Urinary bladder (tissue), 4 donors: ENCODE results near the gene SPP1. TPM values are rescaled to one million over a fixed set of nuclear protein-coding genes. Genes with fewer than 3 reads are reported as not detected.
A peak's percentile ranks its signal among the peaks of the same experiment; 100 is the strongest.
"Not testable (repeated sequence)": the region's sequence is repeated elsewhere in the genome, so short reads cannot be mapped to it uniquely, and the experiment has no call there.

Experiments
- DNase-seq: peaks from one replicate; pipeline ENCODE4 v3.0.0-alpha.2; 2015; ENCODE audit errors: extremely low spot score
- H3K27ac ChIP-seq: one replicate; pipeline ENCODE4 v1.5.1; 2013; ENCODE audit warnings: low read depth, mild to moderate bottlenecking, moderate library complexity
- H3K36me3 ChIP-seq: one replicate; pipeline ENCODE4 v1.6.1; 2013; ENCODE audit warnings: mild to moderate bottlenecking, moderate library complexity; ENCODE audit not compliant: insufficient read depth
- H3K4me1 ChIP-seq: one replicate; pipeline ENCODE4 v1.6.1; 2013; ENCODE audit warnings: mild to moderate bottlenecking, moderate library complexity; ENCODE audit not compliant: insufficient read depth
- H3K4me3 ChIP-seq: one replicate; pipeline ENCODE4 v1.5.1; 2013; ENCODE audit warnings: low read depth, low read length
- WGBS: extraction: QIAGEN DNeasy Blood & Tissue Kit; methylation state at CpG from one replicate; pipeline ENCODE4 v1.1.7; 2013; 5-methylcytosine and 5-hydroxymethylcytosine counted together
- polyA plus RNA-seq: library from polyadenylated mRNA; stranded (reverse); fragments of 200-250 nt; gene quantifications from one replicate; pipeline ENCODE4 v1.2.3, GENCODE V29; 2013
- total RNA-seq: library from RNA; depleted of rRNA; stranded (reverse); fragments of >200 nt; gene quantifications from one replicate; pipeline ENCODE4 v1.2.3, GENCODE V29; 2014
- donor health status: healthy with polysubstance abuse.
- donor health status: healthy.

Gene SPP1
- total and polyA plus RNA-seq, 2 donors = 20.6 to 76.1 TPM

DNA sequence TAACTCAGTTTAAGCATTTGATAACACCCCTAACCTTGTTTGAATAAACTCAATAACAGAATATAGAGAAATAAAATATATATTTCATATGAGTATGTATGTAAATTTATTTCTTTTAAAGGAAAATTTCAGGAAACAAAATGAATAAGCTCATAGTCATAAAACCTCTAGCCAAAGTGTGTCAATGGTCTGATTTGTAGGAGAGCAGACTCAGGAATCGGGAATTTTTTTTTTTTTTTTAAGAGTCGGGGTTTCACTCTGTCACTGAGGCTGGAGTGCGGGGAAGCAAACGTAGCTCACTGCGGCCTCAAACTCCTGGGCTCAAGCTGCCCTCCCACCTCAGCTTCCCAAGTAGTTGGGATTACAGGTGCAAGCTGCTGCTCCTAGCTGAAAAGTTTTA, 34.4 kb downstream of the SPP1 start:
- 77% methylated on average over 5 of the region's 5 CpGs for WGBS
- H3K4me3 ChIP-seq = no peak overlapping the region
- H3K4me1 ChIP-seq = no peaks in the 10 kb centered on the region
- no peak overlapping the region for H3K27ac ChIP-seq
- H3K36me3 ChIP-seq = no peaks in the 10 kb centered on the region
- no peak for DNase-seq

DNA sequence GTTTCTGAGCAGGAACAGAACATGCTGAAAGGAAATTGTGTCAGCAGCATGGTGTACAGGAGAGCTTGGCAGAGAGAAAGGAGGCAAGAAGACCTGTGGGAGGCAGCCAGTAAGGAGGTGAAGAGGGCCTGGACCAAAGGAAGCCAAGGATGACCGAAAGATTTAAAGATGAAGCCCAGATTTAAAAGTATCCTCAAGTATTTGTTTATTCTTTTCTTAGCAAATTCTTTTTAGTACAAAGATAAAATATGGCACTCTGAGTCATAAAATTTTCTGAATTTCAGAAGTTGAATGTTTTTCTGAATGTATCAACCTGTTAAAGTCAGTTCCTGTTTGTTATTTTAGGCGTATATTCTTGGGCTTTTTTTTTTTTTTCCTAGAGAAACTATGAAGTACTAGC, 35.5 kb downstream of the SPP1 start:
- no peak overlapping the region for H3K27ac ChIP-seq

DNA sequence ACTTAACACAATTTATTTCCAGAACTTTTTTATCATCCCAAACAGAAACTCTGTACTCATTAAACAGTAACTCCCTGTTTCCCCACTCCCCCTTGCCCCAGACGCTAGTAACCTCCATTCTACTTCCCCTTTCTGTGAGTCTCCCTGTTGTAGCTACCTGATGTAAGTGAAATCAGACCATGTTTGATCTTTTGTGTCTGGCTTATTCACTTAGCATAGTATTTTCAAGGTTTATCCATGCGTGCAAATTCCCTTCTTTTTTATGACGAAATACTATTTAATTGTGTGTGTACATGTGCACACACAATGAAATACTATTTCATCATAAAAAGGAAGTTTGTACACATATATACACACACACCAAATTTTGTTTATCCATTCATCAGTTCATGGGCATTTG, 37.1 kb downstream of the SPP1 start:
- H3K36me3 ChIP-seq = no peaks in the 10 kb centered on the region
- WGBS = 83% methylated on average over 3 of the region's 3 CpGs
- no peaks in the 10 kb centered on the region for H3K4me1 ChIP-seq
- DNase-seq = no peak
- H3K4me3 ChIP-seq = no peak overlapping the region
- H3K27ac ChIP-seq = no peak overlapping the region

More for the DNA sequence above, 35.5 kb downstream of the SPP1 start:
- WGBS = 55% methylated on average over 2 of the region's 2 CpGs
- Histone ChIP-seq H3K36me3 (no peaks in the 10 kb centered on the region), H3K4me1 (no peaks in the 10 kb centered on the region), H3K4me3 (no peak overlapping the region)
- DNase-seq = no peak

DNA sequence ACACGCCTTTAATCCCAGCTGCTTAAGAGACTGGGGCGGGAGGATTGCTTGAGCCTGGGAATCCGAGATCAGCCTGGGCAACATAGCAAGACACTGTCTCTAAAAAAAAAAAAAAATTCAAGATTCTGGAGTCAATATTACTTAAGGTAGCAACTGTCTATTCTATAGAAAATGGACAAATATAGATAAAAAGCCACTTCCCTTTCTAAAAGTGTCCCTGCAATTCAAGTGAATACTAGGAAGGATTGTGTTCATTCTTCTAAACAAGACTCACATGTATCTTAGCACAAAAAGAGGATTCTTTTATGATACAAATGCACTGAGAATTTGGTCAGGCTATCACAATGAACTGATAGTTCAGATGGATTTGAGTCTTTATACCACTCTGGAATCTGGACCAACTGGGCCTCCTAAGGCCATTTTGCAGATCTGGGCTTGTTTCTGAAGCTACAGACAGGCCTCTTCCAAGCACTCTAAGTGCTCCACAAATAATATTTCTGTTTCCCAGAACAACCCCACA, 38.9 kb downstream of the SPP1 start:
- DNase-seq = no peak
- no peaks in the 10 kb centered on the region for H3K36me3 ChIP-seq
- 88% methylated on average over 3 of the region's 3 CpGs for WGBS
- H3K27ac ChIP-seq = no peak overlapping the region
- H3K4me1 ChIP-seq = no peaks in the 10 kb centered on the region
- no peak overlapping the region for H3K4me3 ChIP-seq

DNA sequence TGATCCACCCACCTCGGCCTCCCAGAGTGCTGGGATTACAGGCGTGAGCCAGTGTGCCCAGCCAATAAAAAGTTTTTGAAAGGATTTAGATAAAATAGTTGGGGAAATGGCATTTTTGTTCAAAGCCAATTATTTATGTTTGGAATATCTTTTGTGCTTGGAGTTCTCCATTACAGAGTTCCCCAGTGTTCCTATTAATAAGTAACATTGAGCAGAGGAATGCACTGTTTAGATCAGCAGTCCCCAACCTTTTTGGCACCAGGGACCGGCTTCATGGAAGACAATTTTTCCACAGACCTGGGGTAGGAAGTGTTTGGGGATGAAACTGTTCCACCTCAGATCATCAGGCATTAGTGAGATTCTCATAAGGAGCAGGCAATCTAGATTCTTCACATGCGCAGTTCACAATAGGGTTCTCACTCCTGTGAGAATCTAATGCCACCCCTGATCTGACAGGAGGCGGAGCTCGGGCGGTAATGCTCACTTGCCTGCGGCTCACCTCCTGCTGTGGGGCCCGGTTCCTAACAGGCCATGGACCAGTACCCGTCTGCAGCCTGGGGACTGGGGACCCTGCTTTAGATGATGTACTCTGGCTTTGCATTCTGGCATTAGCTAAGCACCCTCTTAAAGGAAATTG, 40.3 kb downstream of the SPP1 start:
- Histone ChIP-seq H3K27ac (no peak overlapping the region), H3K4me1 (no peaks in the 10 kb centered on the region), H3K36me3 (no peaks in the 10 kb centered on the region), H3K4me3 (no peak overlapping the region)
- 77% methylated on average over 10 of the region's 10 CpGs for WGBS
- DNase-seq = no peak

DNA sequence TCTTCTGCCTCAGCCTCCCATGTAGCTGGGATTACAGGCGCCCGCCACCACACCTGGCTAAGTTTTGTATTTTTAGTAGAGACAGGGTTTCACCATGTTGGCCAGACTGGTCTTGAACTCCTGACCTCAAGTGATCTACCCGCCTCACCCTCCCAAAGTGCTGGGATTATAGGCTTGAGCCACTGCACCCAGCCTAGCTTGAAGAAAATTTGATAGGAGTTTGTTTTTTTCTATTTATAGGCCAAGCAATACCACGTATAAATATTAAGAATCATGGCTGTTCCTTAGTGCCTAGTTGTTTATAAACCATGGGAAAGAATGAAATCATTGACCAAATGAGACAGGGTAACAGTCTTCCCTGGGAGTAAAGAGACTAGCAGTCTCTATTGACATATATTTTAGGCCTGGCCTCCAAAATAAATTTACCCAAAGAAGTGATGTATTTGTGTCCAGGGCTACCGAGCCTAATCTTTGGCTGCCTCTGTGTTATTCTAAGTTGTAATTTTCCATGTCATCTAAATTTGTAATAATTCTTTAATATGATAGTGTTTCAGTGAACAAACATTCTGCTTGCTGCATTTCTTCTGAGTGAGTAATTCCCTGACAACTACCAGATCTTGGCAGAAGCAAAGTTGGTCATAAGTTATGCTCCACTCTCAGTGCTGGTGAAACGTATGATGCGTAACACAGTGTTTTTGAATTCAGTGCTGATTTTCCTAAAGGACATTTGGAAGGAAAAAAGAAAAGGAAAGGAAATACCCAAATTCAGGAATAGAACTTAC, 42.2 kb downstream of the SPP1 start:
- 40% methylated on average over 7 of the region's 7 CpGs for WGBS
- no peak for DNase-seq
- H3K4me1 ChIP-seq = no peaks in the 10 kb centered on the region
- peak overlapping the region; percentile 55 for H3K27ac ChIP-seq
- no peak overlapping the region for H3K4me3 ChIP-seq
- peaks cover 2% of the 10 kb centered on the region for H3K36me3 ChIP-seq

- DNase-seq = no peak
- WGBS = 72% methylated on average over 5 of the region's 5 CpGs
- H3K4me1 ChIP-seq = no peaks in the 10 kb centered on the region
- peaks cover 3% of the 10 kb centered on the region for H3K36me3 ChIP-seq
- H3K4me3 ChIP-seq = no peak overlapping the region
- H3K27ac ChIP-seq = peak overlapping the region; percentile 88
Measured at GRCh38 chr4:88018466-88018865, 43.0 kb downstream of the SPP1 start.

DNA sequence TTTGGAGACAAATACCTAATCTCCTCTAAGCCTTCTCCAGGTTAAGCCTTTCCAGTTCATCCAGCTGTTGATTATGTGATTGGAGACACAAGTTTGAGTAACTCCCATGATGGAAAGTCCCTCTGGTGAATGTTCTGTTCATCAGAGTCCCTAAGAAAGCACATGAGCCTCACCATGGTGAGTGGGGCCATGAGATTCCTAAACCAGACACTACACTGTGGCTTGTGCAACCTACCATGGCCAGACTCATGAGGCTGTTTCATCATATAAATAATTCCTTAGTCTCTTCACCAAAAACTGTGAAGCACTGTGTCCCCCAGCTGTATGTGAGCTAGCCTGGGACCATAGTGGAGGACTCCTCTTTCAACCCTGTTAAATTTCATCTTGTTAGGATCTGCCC, 46.3 kb downstream of the SPP1 start:
- Histone ChIP-seq H3K27ac (no peak overlapping the region), H3K4me3 (no peak overlapping the region), H3K36me3 (peaks cover 3% of the 10 kb centered on the region), H3K4me1 (no peaks in the 10 kb centered on the region)
- DNase-seq = no peak

- no peak overlapping the region for H3K4me3 ChIP-seq
- peaks cover 3% of the 10 kb centered on the region for H3K36me3 ChIP-seq
- H3K4me1 ChIP-seq = no peaks in the 10 kb centered on the region
- no peak for DNase-seq
- no peak overlapping the region for H3K27ac ChIP-seq
Measured at GRCh38 chr4:88022289-88022688, 46.8 kb downstream of the SPP1 start.

DNA sequence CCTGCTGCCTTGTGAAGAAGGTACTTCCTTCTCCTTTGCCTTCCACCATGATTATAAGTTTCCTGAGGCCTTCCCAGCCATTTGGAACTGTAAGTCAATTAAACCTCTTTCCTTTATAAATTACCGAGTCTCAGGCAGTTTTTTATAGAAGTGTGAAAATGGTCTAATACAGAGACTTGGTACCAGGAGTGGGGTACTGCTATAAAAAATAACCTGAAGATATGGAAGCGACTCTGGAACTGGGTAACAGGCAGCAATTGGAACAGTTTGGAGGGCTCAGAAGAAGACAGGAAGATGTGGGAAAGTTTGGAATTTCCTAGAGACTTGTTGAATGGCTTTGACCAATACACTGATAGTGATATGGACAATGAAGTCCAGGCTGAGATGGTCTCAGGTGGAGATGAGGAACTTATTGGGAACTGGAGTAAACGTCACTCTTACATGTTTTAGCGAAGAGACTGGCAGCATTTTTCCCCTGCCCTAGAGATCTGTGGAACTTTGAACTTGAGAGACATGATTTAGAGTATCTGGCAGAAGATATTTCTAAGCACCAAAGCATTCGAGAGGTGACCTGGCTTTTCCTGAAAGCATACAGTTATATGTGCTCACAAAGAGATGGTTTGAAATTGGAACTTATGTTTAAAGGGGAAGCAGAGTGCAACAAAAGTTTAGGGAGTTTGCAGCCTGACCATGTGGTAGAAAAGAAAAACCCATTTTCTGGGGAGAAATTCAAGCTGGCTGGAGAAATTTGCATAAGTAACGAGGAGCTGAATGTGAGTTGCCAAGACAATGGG, 50.6 kb downstream of the SPP1 start:
- not testable (repeated sequence) for H3K27ac ChIP-seq, H3K4me3 ChIP-seq, H3K4me1 ChIP-seq, DNase-seq, H3K36me3 ChIP-seq
- WGBS = 92% methylated on average over 6 of the region's 6 CpGs

GRCh38 chr4:88027611-88028608, 52.4 kb downstream of the SPP1 start:
- Histone ChIP-seq H3K36me3 (no peaks in the 10 kb centered on the region), H3K4me3 (no peak overlapping the region), H3K27ac (no peak overlapping the region), H3K4me1 (no peaks in the 10 kb centered on the region)
- 43% methylated on average over 4 of the region's 4 CpGs for WGBS
- no peak for DNase-seq

- Histone ChIP-seq H3K27ac (no peak overlapping the region), H3K36me3 (no peaks in the 10 kb centered on the region), H3K4me1 (no peaks in the 10 kb centered on the region), H3K4me3 (no peak overlapping the region)
- 76% methylated on average over 3 of the region's 3 CpGs for WGBS
- no peak for DNase-seq
Measured at GRCh38 chr4:88028946-88029345, 53.4 kb downstream of the SPP1 start.

DNA sequence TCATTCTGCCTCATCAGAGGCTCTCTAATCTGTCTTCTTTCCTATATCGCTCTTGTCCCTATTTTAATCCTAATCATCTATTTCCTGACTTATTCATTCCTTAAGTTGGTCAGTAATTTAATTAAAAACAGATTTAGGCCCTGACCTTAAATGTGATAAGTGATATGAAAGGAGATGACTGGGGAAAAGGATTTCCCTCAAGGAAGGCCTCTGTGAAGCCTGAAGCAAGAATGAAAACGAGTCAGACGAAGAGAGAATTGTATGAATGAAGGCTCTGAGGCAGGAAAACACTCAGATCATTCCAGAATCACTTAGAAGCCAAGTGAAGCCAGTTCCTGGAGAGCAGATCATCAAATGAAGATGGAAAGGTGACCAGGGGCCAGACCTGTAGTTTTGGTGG, 54.0 kb downstream of the SPP1 start:
- no peak overlapping the region for H3K4me3 ChIP-seq
- H3K4me1 ChIP-seq = no peaks in the 10 kb centered on the region
- H3K27ac ChIP-seq = no peak overlapping the region
- WGBS = 90% methylated on average over 3 of the region's 3 CpGs
- no peaks in the 10 kb centered on the region for H3K36me3 ChIP-seq
- DNase-seq = no peak
